Activated T-cell treated with anti-CD3 and anti-CD28 coated beads for 48 hours (primary cell): ENCODE results near the gene METTL23.
"Not testable (repeated sequence)": the region's sequence is repeated elsewhere in the genome, so short reads cannot be mapped to it uniquely, and the experiment has no call there.

Experiments
- DNase-seq: peaks from one replicate; pipeline ENCODE4 v3.0.0-alpha.2; 2020; ENCODE audit warnings: low read depth

Gene METTL23

DNA sequence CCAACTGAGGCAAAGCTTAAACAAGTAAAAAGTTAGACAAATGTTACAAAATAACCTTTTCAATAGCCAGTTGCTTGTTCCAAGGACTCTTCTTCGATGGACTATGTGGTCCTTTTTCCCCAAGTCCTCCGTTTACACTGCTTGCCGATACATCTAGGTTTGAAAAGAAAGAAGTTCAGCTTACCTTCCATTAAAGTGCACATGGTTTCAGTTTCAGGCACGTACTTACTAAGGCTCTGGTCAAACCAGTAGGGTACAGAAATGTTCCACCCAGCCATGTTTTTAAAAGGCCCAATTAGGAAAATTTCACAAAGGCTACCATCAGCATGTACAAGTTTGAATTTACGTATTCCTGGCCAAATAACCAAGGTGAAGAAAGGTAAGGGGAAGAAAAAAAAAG is 8.4 kb downstream of the METTL23 start:
- DNase-seq: no peak

DNA sequence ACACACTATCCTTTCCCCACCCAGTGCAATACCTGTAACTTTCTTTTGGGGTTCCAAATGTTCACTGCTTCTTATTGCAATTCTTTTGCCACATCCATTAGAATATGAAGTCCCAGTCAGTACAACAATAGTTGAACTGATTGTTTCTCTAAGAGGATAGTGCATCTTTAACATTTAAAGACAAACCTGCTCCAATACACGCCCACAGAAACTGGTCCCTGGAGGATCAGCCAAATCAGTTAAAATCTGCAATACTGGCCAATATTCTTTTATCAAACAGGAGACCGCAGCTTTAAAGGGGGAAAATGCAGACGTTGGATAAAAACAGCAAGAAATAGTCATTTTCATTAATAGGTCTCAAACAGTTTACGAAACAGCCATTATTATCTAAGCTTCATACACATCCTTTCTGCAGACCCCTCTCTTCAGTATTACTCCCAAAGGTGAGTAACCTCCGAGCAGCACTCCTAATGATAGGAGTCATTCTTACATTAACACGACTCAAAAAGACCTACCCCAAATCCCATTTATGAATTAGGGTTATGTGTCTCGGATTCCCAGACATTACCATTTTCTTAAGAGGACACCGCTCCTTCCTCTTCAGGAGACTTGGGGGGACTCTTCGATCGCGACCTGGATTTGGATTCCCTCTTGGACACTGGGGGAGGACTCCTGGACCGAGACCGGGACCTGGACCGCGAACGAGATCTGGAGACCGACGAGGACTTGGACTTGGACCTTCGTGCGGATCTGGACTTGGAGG is 9.1 kb downstream of the METTL23 start:
- DNase-seq: no peak

DNA sequence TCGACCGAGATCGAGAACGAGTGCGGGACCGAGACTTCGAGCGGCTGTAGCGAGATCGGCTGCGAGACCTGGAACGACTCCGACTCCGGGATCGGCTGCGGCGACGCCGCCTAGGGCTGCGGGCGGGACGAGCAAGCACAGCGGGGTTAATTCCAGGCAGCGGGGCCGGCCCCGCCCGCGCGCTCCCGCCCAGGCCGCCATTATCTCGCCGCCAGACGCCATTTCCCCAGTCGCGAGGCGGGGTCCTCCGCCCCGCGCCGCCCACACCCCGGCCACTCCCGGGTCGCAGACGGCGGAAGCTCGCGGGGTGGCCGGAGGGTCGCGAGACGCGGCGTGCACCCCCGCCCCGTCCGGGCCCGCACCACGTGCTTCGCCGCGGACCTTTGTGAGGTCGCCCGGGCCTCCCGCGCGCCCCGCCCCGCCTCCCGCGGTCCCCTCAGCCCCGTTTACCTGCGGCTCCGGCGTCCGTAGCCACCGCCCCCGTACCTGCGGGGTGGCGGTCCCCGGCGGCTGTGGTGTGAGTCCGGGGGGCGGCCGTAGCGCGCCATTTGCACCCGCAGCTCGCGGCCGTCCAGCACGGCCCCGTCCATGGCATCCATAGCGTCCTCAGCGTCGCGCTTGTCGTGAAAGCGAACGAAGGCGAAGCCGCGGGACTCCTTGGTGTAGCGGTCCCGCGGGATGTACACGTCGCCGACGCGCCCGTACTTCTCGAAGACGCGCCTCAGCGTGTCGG is 9.9 kb downstream of the METTL23 start:
- DNase-seq: peak; percentile 56

DNA sequence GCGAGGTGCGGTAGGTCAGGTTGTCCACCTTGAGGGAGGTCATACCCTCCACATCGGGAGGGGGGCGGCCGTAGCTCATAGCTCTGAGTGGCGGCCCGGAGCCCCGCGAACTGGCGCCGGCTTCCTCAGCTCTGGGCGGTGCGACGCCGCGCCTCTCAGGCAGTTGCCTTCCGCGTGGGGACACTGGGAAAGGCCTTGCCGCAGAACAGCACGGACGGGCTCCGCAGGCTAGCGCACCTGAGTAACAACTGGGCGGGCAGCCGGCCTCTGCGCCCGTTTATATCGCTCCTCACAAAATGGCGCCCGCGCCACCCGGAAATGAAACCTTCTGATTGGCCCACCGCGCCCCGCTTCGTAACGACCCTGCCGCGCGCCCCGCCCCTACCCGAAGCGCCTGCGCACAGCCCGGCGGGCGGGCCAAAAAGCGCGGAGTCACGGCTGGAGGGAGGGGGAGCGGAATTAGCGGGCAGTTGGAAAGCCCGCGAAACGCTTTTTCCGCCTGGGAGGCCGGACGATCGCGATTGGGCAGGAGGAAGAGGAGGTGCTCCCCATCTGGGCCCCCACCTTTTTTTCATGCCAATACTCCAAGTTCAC is 10.5 kb downstream of the METTL23 start, which contains the start of gene SRSF2:
Gene SRSF2 (minus strand): TSS at position 250 of the 594 bp plus-strand sequence. CDS start 171 bp downstream, at position 79.
- DNase-seq: peak; percentile 99

DNA sequence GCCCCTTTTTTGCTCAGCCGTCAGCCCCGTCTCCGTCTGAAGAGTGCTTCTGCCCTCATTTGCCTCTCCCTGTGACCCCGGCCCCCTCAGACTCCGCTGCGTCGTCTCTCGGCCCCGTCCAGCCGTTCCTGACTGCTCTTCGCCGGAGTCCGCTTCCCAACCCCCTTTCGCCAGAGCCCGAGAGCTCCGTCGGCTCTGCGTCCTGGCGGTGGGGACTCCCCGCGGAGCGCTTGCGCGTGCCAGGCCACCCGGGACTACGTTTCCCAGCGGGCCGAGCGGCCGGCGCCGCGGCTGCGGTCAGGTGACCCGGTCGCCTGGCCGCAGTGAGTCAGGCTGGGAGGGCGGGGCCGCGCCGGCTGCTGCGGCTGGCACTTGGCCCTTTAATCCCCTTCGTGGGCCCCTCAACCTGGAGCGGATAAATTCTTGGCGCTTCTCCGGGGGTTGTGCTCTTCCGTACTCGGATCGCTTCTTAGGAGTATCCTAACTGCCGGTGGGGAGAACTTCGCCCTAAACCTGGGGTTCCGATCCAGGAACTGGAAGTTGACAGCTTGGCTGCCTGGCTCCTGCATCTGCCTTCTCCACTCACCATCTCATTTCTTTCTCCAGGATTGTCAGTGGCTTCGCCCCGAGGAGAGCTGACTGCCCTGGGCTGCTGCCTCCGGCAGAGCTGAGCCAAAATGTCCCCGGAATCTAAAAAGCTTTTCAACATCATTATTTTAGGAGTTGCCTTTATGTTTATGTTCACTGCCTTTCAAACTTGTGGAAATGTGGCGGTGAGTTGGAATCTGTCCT is 11.2 kb downstream of the METTL23 start, which contains the start of gene MFSD11:
Gene MFSD11 (plus strand): TSS at position 444 of the 792 bp plus-strand sequence. CDS start 234 bp downstream, at position 678.
- DNase-seq: peak; percentile 90

DNA sequence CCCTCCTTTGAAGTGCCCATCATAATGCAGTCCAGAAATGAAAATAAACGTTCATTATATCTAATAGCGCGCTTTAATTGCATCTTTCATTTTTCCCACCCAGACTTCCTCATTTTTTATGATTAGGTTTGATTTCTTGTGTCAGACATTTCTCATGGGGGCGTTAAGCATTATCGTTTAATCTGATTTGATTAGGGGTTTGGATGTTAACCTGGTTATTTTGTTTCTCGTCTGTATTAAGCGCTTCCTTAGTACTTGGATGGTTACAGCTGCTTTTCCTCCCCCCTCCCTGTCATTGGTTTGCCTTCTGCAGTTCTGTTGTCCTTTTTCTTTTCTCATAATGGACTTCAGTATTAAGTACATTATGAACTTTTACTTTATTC is 11.8 kb downstream of the METTL23 start:
- no peak for DNase-seq

DNA sequence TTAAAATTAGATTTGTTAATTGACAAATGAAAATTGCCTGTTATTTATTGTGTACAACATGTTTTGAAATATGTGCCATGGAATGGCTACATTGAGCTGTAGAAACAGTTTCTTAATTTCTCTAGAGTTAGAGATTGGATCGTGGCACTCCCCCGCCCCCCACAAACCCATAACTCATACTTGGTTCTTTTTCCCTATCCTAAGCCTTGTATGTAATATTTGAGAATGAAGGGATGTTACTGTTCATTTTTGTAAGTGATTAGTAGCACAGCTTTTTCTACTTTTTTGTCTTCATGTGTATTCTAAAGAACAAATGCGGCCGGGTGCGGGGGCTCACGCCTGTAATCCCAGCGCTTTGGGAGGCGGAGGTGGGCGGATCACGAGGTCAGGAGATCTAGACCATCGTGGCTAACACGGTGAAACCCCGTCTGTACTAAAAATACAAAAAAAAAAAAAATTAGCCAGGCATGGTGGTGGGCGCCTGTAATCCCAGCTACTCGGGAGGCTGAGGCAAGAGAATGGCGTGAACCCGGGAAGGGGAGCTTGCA is 13.0 kb downstream of the METTL23 start:
- not testable (repeated sequence) for DNase-seq

DNA sequence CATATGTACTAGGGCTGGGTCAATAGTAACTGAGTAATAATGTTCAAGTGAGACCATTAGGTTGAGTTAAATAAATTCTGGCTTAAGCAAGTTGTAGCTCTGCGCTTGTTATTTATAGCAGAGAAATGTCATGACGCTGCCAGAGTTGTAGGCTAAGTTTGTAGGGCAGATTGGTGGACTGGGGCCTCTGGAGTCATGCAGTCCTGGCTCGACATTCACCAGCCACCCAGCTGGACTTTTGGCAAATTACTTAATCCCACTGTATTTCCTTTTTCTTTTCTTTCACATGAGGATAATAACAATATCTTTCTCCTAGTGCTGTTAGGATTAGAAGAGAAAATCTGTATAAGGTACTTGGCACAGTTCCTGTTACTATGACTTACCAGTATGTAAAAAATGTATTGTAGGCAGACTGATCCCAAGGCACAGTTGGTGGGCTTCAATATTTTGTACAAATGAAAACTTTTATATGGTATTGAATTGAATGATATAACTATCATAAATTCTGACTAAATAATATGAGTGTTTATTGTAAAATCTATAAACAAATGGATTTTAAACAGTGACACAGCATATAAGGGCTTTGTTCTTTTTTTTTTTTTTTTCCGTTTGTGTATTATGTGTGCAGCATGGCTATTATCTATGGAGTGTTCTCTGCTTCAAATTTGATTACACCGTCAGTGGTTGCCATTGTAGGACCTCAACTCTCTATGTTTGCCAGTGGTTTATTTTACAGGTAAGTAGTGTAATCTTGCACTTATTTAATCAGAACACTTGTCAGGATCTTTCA is 13.9 kb downstream of the METTL23 start:
- DNase-seq: no peak

DNA sequence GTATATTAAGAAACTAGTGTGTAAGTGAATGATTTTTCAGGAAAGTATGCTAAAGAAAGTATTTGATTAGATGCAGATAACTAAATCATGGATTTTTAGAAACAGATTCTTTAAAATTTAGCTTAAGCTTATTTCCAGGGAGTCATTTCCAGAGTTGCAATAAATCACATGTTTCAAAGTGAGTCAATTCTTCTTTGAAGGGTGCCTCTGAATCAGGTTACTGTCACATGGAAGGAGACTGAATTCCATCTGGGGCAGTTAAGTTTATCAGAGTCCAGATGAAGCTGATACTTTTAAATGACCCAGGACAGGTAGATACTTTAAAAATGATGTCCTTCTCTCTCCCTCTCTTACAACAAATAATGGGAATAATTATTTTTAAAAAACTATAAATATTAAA is 16.3 kb downstream of the METTL23 start:
- no peak for DNase-seq

DNA sequence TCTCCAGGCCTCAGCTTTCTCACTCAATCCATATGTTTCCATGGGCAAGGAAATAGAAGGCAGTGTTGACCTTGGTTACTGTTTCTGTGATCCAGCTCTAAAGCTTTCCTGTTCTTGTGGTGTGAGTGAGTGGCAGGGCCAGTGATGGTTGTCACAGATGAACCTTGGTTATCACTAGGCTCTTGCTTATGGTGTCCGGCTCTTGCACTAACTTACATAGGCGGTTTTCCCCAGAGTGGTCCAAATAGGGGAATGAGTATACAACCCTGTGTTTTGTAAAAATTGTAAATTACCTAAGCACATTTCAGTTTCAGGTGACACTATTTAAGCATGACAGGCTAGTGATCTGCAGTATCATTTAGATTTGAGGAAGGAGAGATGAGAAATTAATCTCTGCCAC is 18.1 kb downstream of the METTL23 start:
- no peak for DNase-seq

DNA sequence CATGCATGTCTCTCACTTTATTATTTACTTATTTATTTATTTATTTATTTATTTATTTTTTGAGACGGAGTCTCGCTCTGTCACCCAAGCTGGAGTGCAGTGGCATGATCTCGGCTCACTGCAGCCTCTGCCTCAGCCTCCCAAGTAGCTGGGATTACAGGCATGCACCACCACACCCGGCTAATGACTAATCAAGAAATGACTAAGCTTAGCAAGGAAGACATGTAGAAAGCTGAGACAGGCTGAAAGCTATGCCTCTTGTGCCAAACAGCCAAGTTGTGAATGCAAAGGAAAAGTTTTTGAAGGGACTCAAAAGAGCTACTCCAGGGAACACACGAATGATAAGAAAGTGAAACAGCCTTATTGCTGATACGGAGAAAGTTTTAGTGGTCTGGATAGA is 19.1 kb downstream of the METTL23 start:
- not testable (repeated sequence) for DNase-seq

DNA sequence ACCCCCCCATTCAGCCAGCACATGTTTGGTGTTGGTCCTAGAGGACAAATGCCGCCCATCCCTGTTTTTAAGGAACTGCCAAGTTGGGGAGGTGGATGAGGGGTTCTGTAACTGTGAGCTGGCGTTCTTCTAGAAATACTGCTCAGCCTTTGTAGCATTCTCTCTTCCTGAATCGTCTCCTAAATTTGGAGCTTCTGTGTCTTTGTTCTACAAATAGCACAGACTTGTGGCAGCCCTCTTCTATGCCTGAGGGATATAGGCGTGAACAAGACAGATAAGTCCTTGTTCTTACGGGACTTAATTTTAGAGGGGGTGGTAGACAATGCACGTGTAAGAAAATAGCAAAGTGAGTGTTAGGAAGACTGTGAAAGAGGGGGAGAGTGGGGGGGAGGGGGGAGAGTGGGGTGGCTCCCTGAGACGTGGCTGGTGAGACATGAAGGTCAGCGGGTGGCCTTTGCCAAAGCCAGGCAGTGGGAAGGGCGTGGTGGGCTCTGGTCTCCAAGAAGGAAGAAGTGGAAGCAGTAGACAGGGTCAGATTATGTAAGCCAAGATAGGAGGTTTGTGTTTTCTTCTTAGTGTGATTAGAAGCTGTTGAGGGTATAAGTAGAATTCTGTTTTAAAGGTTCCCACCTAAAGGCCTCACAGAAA is 21.2 kb downstream of the METTL23 start:
- DNase-seq: no peak

DNA sequence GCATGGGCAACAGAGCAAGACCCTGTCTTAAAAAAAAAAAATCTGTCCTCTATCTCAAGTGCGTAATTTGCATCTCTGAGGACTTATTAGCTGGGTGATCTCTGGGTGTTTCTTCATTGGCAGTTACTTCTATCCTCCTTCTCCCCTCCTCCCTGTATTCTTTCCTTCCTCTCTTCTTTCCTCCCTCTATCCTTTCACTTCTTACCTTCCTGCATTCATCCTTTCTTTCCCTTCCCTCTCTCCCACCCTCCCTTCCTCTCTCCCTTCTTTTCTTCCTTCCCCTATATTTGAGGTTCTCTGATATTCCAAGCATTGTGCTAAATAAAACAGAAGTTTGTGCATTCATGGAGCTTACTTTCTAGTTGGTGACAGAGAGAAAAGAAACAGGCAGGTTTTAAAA is 22.0 kb downstream of the METTL23 start:
- DNase-seq: no peak

DNA sequence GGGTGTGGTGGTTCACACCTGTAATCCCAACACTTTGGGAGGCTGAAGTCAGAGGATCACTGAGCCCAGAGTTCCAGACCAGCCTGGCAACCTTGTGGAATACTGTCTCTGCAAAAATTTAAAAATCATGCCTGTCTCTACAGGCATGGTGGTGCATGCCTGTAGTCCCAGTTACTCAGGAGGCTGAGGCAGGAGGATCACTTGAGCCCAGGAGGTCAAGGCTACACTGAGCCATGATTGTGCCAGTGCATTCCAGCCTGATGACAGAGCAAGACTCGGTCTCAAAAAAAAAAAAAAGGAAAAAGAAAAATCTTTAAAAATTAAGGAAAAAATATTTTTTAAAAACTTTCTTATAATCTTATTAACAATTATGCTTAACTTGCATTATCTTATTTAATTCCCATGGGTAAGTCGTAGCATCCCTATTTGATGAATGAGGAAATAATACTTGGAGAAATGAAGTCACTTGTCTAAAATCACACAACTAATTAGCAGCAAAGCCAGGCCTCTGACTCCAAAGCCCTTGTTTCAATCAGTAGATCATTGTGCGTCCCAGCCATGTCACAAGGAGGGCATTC is 24.9 kb downstream of the METTL23 start:
- no peak for DNase-seq

DNA sequence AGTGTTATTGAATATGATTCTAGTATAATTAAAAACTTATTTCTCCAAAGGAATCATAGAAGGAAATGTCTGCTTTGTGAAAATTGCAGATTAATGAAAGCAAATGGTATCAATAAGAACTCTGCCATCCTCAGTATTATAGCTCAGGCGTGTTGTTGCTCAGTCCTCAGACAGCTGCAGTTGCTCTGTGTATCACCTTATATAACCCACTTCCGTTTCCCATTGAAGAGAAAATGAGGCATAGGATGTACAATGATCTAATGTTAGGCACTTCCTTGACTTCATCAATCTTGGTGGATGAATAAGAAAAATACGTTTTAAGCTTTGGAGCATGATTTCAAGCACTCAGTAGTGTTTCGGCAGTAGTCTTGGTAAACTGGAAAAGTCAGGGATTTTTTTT is 25.4 kb downstream of the METTL23 start:
- no peak for DNase-seq

DNA sequence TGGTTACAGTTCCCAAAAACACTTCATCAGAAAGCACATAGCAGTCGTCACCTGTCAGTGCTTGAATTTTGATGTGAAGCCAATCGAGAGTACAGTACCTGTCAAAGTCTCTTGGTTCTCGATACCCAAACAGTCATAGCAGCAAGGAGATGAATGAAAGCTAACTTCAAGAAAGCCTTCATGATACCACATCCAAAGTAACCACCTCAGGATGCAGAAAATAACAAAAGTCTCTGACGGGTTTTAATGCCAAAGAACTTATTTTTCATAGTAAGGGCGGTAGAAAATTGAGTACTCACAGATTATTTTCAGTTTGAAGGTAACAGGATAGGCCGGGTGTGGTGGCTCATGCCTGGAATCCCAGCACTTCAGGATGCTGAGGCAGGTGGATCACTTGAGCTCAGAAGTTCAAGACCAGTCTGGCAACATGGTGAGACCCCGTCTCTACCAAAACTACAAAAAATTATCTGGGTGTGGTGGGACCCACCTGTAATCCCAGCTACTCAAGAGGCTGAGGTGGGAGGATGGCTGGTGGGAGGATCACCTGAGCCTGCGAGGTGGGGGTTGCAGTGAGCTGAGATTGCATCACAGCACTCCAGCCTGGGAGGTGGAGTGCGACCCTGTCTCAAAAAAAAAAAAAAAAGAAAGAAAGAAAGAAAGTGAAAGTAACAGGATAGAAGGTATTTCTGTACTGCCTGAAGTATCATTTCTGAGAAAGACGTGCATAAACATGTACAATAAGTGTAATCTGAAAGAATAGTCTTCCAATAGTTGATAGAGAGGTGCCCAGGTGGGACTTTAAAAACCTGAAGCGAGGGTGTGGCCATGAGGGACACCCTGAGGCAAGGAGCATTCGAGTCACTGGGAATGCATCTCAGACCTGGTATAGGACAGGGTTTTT is 26.7 kb downstream of the METTL23 start:
- no peak for DNase-seq

DNA sequence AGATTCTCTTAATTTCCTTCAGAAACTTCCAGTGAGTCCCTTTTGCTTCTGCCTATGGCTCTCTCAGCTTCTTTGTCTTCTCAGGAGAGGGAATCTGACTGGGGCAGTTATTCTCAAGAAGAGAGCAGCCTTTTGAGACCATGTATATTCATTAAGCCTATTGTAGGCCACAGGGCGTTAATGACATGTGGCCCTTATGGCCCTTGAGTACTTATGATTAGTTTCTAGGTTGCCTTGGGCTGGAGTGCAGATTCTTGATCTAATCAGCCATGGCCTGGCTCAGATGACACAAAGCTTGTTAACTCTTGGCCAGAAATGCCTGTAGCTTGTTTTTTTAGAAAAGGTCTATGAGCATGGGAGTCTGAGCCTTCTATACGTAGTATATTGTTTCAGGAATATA is 28.6 kb downstream of the METTL23 start:
- no peak for DNase-seq

DNA sequence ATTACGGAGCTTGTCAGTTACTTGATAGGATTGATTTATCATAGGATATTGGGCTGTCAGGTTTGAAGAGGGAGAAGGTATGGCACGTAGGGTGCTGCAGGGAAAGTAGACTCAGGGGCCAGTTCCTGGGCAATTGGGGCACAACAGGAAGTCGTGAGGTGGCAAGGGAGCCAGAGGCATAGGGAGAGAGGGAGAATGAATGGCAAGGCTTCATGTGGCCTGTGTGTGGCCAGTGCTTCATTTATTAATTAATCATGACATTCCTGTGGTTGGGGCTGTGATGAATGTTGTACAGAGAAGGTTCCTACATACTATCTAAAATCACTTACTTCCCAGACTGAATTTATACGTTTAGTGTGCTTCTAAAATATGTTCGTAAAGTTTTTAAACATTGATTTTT is 30.6 kb downstream of the METTL23 start:
- no peak for DNase-seq

DNA sequence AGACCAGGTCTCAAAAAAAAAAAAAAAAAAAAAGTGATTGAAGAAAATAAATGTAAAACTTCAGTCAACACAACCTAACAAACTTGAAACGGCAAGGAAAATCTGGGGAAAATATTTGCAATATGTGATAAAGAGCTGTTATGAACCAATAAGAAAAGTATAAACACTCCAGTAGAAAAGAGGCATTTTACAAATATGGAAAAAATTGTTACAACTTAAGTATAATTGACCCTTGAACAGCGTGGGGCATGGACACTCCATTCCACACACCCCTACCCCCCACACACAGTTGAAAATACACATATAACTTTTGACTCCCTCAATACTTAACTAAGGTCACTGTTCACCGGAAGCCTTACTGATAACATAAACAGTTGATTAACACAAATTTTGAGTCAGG is 31.9 kb downstream of the METTL23 start:
- no peak for DNase-seq
